HG03064 (cell line): Measurements from ENCODE around the gene RNF121.

Experiments used
- ATAC-seq: cut with Tn5 transposase; IDR thresholded peaks from one replicate; pipeline ENCODE4 v1.9.1; 2021; ENCODE audit warnings: low read depth; ENCODE audit not compliant: unreplicated experiment

Gene RNF121

GRCh38 chr11:72003776-72004171, 74.9 kb downstream of the RNF121 start:
- no peak for ATAC-seq

- ATAC-seq = no peak
These were observed 75.9 kb downstream of the RNF121 start for GRCh38 chr11:72004515-72005346.

GRCh38 chr11:72005347-72006260, 76.8 kb downstream of the RNF121 start:
- ATAC-seq = no peak

GRCh38 chr11:72006309-72007088, 77.7 kb downstream of the RNF121 start:
- ATAC-seq = no peak

GRCh38 chr11:72007089-72007476, 78.2 kb downstream of the RNF121 start:
- ATAC-seq = no peak

- no peak for ATAC-seq
These were observed 78.7 kb downstream of the RNF121 start for GRCh38 chr11:72007587-72007986.

- no peak for ATAC-seq
These were observed 79.9 kb downstream of the RNF121 start for GRCh38 chr11:72008728-72009127.

- ATAC-seq = no peak
These were observed 80.3 kb downstream of the RNF121 start for GRCh38 chr11:72009156-72009555.

- ATAC-seq = no peak
These were observed 81.8 kb downstream of the RNF121 start for GRCh38 chr11:72010529-72011233.

- no peak for ATAC-seq
These were observed 83.3 kb downstream of the RNF121 start for GRCh38 chr11:72012091-72012630.

GRCh38 chr11:72012897-72013721, 84.3 kb downstream of the RNF121 start:
- ATAC-seq = no peak

GRCh38 chr11:72013765-72014711, 85.2 kb downstream of the RNF121 start:
- ATAC-seq = no peak

- no peak for ATAC-seq
These were observed 86.0 kb downstream of the RNF121 start for GRCh38 chr11:72014761-72015320.

- ATAC-seq = no peak
These were observed 86.7 kb downstream of the RNF121 start for GRCh38 chr11:72015511-72016061.

GRCh38 chr11:72018171-72018570, 89.3 kb downstream of the RNF121 start:
- ATAC-seq = no peak

GRCh38 chr11:72023335-72023734, 94.5 kb downstream of the RNF121 start:
- no peak for ATAC-seq

- no peak for ATAC-seq
These were observed 95.4 kb downstream of the RNF121 start for GRCh38 chr11:72024069-72024754.
